ENCODE data around the gene AGPAT4.

The AGPAT4 gene

DNA sequence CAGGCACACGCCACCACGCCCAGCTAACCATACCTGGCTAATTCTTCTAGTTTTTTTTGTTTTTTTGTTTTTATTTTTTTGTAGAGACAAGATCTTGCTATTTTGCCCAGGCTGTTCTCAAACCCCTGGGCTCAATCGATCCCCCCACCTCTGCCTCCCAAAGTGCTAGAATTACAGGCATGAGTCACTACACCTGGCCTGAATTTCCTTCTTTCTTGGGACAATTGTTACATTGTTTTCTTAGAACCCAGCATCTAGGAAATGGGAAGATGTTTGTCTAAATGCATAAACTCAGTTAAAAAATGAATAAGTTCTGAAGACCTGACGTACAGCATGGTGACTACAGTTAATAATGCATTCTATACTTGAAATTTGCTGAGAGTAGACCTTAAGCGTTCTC lies 10.8 kb upstream of the AGPAT4 start:
- DNase-seq: no peak

DNA sequence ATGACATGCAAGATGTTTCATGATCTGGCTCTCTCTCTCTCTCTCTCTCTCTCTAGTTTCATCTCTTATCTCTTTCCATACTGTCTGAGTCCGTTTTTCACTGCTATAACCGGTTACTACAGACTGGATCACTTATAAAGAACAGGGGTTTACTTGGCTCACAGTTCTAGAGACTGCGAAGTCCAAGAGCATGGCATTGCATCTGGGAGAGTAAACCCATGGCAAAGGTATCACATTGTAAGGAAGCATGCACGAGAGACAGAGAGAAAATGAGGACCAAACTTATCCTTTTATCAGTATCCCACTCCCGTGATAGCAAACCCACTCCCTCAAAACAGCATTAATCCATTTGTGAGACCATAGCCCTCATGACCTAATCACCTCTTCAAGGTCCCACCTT lies 7.2 kb upstream of the AGPAT4 start:
- DNase-seq: no peak

GRCh38 chr6:161279677-161280415 lies 6.0 kb upstream of the AGPAT4 start:
- DNase-seq: no peak

GRCh38 chr6:161276605-161277155 lies 2.8 kb upstream of the AGPAT4 start:
- DNase-seq: no peak

DNA sequence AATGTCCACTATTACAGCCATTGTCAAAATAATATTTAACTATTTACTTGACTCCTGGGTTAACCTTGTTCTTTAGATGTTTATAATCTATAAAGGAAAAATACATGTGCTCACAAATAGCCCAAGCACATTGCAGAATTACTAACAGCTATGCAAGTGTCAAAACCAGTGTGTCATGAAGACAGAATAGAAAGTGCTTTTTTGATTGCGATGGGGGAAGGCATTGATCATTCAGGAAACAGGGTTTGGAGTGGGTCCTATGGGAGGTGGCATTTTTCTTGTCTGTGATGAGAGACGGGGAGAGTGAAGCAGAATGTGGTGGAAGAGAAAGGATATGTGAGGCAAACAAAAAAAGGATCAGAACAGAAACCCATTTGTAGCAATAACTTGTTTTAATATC lies 1.0 kb upstream of the AGPAT4 start:
- no peak for DNase-seq

DNA sequence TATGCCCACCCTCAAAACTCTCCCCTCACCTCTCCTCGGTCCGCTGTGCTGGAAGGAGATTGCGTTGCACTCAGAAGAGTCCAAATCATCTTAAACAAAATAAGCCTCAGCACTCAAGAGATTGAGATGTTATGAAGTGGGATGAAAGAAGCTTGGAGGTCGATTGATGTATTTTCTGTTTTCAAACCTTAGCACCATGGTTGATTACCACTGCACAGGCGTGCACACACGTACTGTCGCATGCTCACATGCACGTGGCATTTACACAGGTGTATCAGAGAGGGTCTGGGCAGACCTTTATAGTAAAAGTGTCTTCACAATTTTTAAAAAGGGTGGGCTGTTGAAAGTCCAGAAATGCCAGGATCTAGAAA lies 612 bp upstream of the AGPAT4 start:
- no peak for DNase-seq

GRCh38 chr6:161273274-161273751 lies 548 bp downstream of the AGPAT4 start:
- DNase-seq: peak in 17 of 58 donors; percentile 7 to 67 (median 36)

GRCh38 chr6:161272635-161273273 lies 1.1 kb downstream of the AGPAT4 start:
- DNase-seq: no peak

DNA sequence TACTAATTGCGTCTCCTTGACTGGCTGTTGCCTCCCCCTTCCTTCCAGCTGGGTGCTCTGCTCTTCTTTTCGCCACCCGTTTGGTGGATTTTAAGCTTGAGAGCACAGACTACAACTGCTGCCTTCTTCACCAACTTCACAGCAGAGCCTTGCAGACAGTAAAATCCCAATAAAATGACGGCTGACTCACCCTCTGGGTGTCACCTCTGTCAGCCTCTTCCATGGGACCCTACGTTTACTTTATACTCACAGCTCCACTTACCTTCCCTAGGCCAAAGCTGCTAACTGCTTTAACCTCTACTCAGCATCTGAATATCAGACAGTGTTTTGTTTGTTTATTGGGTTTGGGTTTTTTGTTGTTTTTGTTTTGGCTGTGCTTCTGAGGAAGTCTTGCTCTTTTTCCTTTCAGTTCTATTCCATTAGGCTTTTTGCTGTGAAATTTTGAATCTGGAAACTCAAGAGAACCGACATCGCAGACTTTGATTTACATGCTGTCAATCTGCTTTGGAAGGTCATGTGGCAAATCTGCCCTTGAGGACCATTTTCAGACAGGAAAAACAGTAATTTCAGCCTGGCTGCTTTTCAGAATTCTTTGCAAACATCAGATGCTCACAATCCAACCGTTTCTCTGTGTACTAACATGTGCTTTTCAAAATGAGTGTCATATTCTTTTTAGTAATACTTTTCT lies 2.4 kb downstream of the AGPAT4 start:
- DNase-seq: peak in 17 of 58 donors; percentile 2 to 47 (median 24)

- DNase-seq: no peak
Measured at GRCh38 chr6:161270116-161270515, 3.7 kb downstream of the AGPAT4 start.

GRCh38 chr6:161269310-161269709 lies 4.6 kb downstream of the AGPAT4 start:
- no peak for DNase-seq

- DNase-seq: no peak
Measured at GRCh38 chr6:161268531-161269210, 5.2 kb downstream of the AGPAT4 start.

GRCh38 chr6:161266513-161267230 lies 7.2 kb downstream of the AGPAT4 start:
- peak in 3 of 58 donors; percentile 6 to 19 (median 18) for DNase-seq

DNA sequence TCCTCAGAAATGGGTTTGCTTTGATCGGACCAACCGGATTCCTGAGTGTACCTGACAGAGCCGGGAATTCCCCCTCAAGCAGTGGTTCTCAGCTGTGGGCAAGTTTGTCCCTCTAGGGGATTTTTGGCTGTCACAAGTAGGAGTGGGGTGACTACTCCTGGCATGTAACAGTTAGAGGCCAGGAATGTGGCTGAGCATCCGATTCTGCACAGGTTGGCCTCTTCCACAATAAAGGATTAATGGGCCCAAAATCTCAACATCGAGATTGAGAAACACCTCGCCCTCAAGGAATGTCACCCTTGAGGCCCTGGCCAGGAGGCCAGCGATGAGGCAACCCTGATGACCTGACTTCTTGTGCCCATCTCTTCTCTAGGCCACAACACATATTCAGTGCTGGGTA lies 7.9 kb downstream of the AGPAT4 start:
- no peak for DNase-seq

- no peak for DNase-seq
Measured at GRCh38 chr6:161265554-161265953, 8.3 kb downstream of the AGPAT4 start.

GRCh38 chr6:161264181-161264580 lies 9.7 kb downstream of the AGPAT4 start:
- no peak for DNase-seq

GRCh38 chr6:161261816-161262215 lies 12.0 kb downstream of the AGPAT4 start:
- DNase-seq: no peak

DNA sequence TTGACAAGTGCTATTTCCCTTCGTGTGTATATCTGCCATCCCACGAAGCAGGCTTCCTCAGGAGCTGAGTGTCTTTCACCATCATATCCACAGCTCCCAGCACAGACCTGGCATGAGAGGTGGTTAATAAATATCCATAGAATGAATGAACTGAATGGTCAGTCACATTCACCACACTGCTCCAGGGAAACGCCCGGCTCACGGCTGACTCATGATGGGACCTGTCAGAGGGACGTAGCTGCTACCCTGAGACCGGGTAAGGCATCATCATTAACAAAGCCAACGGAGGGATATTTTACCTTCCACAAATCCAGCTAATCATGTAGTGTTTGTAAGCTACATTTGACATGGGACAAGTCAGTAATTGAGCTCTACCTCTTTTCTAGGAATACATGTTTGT lies 12.5 kb downstream of the AGPAT4 start:
- no peak for DNase-seq

- no peak for DNase-seq
Measured at GRCh38 chr6:161259302-161259701, 14.6 kb downstream of the AGPAT4 start.

DNA sequence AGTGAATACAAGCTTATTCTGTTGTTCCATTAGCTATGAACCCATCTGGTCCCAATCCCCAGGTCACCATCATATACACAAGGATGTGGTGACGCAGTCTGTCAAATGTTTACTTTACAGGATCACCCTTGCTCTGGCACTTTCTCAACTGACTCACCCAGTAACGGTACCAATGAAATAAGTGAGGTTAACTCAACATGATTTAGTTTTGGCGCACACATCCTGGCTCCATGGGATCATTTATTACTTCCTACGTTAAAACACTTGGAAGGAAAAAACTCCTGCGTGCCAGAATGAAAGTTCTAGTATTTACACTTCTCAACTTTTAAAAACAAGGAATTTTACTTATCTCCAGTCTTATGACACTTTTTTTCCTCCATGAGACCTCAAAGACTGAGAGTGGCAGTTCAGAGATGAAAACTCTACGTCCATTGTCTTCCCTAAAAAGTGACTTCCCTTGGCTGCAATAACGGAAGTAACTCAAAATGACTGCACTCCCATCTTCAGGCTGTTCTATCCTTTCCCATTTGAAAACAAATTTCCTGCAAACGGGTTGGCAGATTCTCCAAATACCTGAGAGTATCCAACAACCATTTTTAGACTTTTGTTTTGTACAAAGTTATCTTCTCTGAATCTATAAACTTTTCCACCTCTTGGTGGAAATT lies 15.9 kb downstream of the AGPAT4 start:
- DNase-seq: no peak
